NT2/D1 (cell line): ENCODE data around the gene MTG1.
"Not testable (repeated sequence)": the region's sequence is repeated elsewhere in the genome, so short reads cannot be mapped to it uniquely, and the experiment has no call there.

Experiments used
- DNase-seq: peaks from one replicate; pipeline ENCODE4 v3.0.0-alpha.2; 2011; ENCODE audit warnings: low read depth, low spot score
- H3K27me3 ChIP-seq: 2 replicates; pipeline ENCODE4 v1.6.0; 2011; ENCODE audit warnings: mild to moderate bottlenecking; ENCODE audit not compliant: insufficient read length, insufficient read depth
- H3K36me3 ChIP-seq: 2 replicates; pipeline ENCODE4 v1.6.1; 2011; ENCODE audit warnings: mild to moderate bottlenecking, low read length, mixed read lengths; ENCODE audit not compliant: insufficient read depth, insufficient read length
- H3K4me1 ChIP-seq: 2 replicates; pipeline ENCODE4 v1.5.1; 2011; ENCODE audit not compliant: insufficient read depth, insufficient read length
- H3K4me3 ChIP-seq: 2 replicates; pipeline ENCODE4 v1.5.1; 2011; ENCODE audit warnings: low read depth; ENCODE audit not compliant: insufficient read length
- H3K9ac ChIP-seq: 2 replicates; pipeline ENCODE4 v1.6.0; 2011; ENCODE audit warnings: low read depth; ENCODE audit not compliant: insufficient read length
- H3K9me3 ChIP-seq: 2 replicates; pipeline ENCODE4 v1.5.1; 2011; ENCODE audit warnings: mild to moderate bottlenecking, low read length; ENCODE audit not compliant: insufficient read depth
- SUZ12 ChIP-seq: IDR thresholded peaks from 2 replicates; pipeline ENCODE4 v1.6.1; 2011; ENCODE audit not compliant: insufficient read length, insufficient read depth; ENCODE audit errors: extremely low read depth
- YY1 ChIP-seq: IDR thresholded peaks from 2 replicates; pipeline ENCODE4 v1.6.1; 2011; ENCODE audit not compliant: insufficient read length, insufficient read depth
- ZNF274 ChIP-seq: IDR thresholded peaks from 2 replicates; pipeline ENCODE4 v1.6.1; 2011; ENCODE audit warnings: mild to moderate bottlenecking, low read depth, low read length

MTG1 gene

DNA sequence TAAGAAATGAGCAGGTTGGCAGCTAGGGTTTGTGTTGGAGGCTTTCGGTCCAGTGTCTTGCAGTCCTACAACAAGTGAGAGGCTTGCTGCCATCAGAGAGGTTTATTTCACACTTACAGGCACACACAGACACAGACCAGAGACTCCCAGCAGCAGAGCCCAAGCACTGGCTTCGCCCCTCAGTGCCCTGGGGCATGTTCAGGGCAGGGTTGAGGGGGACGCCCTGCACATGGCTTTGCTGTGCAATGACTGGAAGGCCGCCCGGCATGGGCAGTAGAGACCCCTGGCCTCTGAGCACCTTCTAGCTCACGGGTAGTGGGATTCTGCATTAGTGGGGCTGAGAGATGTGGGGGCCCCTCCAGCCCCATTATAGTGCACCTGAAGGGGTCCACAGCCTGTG lies 26.6 kb downstream of the MTG1 start:
- Histone ChIP-seq H3K4me1 (no peaks in the 10 kb centered on the region), H3K27me3 (peaks cover 10% of the 10 kb centered on the region), H3K9ac (no peak overlapping the region), H3K36me3 (peaks cover 35% of the 10 kb centered on the region), H3K9me3 (no peaks in the 10 kb centered on the region; the same call in 1 of the 2 replicates), H3K4me3 (no peak overlapping the region)
- no peak for DNase-seq
- TF ChIP-seq ZNF274 (no peak), YY1 (no peak), SUZ12 (no peak)

DNA sequence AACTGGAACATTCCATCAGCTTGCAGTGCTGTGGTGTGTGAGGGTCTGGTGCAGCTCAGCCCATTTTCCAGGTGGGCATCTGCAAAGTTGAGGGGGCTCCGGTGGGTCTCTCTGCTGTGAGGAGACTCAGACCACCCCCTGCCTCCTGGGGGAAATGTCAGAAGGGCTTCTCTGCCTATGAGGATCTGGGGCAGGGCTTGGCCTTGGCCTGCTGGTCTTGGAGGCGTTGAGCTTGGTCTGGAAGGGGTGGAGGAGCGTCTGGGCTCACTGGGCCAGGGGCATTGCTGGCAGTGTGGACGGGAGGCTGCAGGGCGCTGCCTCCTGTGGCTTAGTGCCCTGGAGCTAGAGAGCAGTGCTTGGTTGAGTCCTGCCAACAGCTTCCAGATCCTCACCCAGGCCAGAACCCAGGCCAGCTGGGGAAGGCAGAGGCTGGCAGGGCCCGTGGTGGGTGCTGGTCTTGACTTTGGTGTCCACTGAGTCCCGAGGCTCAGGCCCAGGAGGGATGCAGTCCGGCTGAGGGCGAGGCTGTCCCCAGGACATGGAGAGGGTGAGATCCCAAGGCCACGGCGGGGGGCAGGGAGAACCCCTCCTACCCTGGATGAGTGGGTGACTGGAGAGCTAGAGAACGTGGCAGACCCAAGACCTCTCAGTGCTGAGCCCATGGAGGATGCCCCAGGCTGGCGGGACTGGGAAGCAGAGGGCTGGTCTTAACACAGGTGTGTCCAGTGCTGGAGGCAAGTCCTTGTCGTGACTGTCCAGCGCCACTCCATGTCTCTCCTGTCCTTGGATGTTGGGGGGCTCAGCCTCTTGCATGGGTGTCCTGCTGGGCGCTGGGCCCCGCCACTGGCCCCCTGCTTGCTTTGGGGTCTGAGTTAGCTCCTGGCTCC lies 27.6 kb downstream of the MTG1 start:
- TF ChIP-seq YY1 (no peak), SUZ12 (no peak)
- H3K36me3 ChIP-seq, result peaks cover 31% of the 10 kb centered on the region
- no peak for DNase-seq
- no peaks in the 10 kb centered on the region for H3K4me1 ChIP-seq
- no peak overlapping the region for H3K4me3 ChIP-seq
- no peaks in the 10 kb centered on the region for H3K9me3 ChIP-seq
- peaks cover 10% of the 10 kb centered on the region for H3K27me3 ChIP-seq
- no peak overlapping the region for H3K9ac ChIP-seq

DNA sequence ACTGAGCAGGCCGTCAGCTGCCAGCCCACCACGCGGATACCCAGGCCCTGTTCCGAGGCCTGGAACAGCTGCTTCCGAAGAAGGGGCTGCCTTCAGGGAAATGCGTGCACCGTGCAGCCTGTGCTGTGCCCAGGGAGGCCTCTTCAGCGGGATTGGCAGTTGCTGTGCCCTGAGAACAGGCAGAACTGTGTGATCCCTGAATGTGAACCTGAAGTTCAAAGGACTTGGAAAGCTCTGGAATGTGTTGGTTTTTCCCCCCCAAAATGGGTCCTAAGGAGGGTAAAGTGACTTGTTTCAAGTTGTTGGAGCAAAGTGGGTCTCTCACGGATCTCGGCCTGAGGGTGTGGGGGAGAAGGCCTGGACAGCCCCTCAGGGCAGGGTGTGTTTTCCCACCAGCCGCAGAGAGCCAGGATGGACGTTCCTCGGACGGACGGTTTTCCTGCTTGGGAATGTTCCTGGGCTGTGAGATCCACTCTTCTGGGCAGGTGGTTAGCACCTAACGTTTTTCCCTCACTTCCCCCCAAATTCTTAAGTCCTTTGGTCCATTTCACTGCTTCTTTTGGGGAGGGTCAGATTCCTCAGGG lies 28.4 kb downstream of the MTG1 start:
- Histone ChIP-seq H3K9me3 (no peaks in the 10 kb centered on the region), H3K9ac (no peak overlapping the region), H3K36me3 (peaks cover 31% of the 10 kb centered on the region), H3K27me3 (peaks cover 10% of the 10 kb centered on the region), H3K4me1 (no peaks in the 10 kb centered on the region), H3K4me3 (no peak overlapping the region)
- TF ChIP-seq YY1 (no peak), ZNF274 (no peak)
- DNase-seq, result no peak

DNA sequence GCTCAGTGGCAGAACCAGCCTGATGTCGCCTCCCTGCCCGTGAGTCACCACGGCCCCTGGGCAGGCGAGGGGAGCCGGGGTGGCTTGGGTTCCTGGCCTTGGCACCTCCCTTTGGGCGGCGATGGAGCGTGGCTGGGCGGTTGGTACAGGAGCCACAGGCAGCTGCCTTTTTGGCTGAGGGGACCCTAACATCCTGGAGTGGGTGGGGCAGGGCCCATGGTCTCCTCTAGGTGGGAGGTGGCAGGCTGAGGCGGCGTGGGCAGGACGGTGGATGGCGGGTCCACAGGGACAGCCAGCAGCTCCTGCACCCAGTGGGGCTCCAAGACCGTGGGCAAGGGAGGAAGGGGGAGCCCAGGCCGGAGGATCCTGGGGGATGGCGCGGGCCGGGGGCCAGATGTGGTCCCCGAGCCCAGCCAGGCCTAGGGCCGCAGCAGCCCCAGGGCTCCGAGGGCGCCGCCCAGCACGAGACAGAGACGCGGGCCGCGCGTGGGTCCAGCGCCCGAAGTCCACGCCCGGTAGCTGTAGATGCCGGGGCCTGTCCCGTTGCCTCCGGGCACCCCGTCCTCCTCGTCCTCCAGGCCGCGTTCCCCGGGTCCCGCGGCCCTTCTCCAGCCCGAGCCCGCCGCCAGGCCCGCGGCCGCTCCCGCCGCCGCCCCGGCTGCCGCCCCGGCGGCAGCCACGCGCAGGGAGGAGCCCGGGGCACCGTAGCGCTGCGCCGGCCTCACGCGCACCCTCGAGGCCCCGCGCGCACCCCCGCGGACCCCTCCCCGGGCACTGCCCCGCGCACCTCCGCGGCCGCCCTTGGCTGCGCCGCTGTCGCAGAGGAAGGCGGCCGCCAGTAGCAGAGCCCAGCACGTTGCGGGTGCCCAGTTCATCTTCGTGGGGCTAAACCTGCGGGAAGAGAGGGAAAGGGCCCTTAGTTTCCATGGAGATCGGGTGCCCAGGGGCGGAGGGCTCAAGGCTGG lies 29.1 kb downstream of the MTG1 start:
- no peak overlapping the region for H3K4me3 ChIP-seq

DNA sequence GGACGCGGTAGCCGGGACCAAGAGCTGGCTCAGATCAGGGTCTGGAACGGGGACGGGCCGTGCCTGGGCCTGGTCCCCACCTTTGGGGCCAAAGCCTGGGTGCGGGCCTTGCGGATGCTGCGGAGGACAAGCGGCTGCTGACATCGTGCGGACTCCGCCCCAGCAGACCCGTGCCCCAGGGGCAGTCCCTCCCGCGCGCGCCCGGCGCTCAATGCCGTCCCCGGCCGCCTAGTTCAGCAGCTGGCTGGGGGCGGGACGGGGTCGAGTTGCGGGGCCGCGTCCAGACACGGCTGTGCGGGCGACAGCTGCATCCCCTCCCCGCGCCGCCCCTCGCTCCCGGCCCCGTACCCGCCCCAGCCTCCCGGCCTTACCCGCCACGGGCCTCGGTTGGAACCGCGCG lies 30.1 kb downstream of the MTG1 start:
- not testable (repeated sequence) for H3K27me3 ChIP-seq, H3K4me1 ChIP-seq, H3K4me3 ChIP-seq, H3K9ac ChIP-seq, DNase-seq
- peaks cover 12% of the 10 kb centered on the region for H3K9me3 ChIP-seq
- peaks cover 21% of the 10 kb centered on the region for H3K36me3 ChIP-seq

More for the DNA sequence above, 29.1 kb downstream of the MTG1 start:
- Histone ChIP-seq H3K4me1 (no peaks in the 10 kb centered on the region), H3K9me3 (peaks cover 1% of the 10 kb centered on the region; the same call in 1 of the 2 replicates), H3K36me3 (peaks cover 29% of the 10 kb centered on the region), H3K27me3 (peaks cover 10% of the 10 kb centered on the region), H3K9ac (no peak overlapping the region)
- TF ChIP-seq ZNF274 (no peak), YY1 (no peak), SUZ12 (no peak)
- no peak for DNase-seq

DNA sequence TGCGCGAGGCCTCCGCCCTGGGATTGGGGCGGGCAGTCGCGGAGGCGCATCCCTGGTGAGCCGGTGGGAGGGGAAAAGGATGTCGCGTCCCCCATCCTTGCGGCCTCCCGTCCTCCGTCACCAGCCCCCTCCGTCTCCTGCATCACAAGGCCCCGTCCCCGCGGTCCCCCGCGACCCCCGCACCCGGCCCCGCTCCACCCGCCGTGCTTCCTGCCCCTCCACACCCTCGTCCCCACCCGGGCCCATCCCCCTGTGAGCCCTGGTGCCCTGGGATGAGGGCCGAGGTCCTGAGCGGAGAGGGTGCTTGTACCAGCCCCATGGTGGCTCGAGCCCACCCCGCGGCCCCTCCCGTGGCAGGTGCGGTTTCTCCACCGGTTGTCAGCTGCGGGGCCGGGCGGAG lies 30.6 kb downstream of the MTG1 start, which contains the start of gene SPRN:
TSS of gene SPRN (minus strand) at position 25 of the 400 bp plus-strand sequence. CDS start 944 bp downstream, outside the sequence.
- H3K9ac ChIP-seq, H3K4me1 ChIP-seq, H3K4me3 ChIP-seq, H3K27me3 ChIP-seq, DNase-seq: not testable (repeated sequence)
- Histone ChIP-seq H3K9me3 (peaks cover 14% of the 10 kb centered on the region), H3K36me3 (peaks cover 16% of the 10 kb centered on the region)

DNA sequence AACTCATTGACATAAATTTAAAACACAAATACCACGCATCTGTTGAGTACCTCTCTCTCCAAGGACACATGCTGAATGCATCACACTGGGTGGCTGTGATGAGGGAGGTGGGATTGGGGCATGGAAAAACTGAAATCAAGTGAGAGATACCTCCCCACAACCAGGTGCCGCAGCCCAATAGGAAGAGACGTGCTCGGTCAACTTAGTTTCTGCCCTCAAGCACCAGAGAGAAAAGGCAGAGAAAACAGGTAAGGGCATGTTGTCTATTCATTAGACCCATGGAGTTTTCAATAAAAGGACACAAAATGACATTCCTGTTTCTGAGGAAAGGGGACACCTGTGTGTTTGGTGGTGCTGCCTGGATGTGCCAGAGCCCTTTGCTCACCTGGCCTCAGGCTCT lies 35.6 kb downstream of the MTG1 start:
- not testable (repeated sequence) for H3K4me1 ChIP-seq, H3K9ac ChIP-seq, H3K27me3 ChIP-seq, H3K36me3 ChIP-seq, DNase-seq, H3K4me3 ChIP-seq
- peaks cover 14% of the 10 kb centered on the region for H3K9me3 ChIP-seq

DNA sequence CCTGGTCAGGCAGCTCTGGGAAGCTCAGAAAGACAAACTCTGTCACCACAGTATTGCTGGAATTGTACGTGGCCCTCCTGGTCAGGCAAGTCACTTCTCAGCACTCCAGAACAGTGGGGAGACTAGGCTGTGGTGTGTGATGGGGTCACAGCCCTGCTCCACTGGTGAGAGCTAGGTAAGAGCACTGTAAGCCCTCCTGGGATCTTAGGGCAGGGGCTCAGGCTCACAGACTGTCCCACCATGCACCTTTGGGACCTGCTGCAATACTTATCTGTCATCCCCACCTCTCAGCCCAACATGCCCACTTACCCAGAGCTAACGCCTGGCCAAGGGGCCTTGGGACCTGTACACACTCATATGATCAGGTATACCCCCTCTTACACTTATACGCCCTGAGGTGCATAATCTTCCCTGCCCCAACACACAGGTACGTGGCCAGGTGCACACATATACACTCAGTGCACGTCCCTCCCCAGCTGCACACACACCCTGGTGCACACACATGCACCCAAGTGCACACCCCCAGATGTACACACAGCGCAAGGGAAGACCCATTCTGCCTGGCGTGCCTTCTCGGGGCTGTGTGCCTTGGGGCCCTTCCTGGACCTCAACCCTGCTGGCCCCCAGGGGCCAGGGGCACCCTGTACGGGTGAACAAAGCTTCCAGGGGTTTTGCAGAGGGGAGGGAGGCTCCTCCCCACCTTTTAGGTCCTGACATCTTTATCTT lies 38.1 kb downstream of the MTG1 start:
- DNase-seq, H3K9ac ChIP-seq, H3K36me3 ChIP-seq, H3K27me3 ChIP-seq, H3K4me1 ChIP-seq, H3K4me3 ChIP-seq: not testable (repeated sequence)
- peaks cover 14% of the 10 kb centered on the region for H3K9me3 ChIP-seq

DNA sequence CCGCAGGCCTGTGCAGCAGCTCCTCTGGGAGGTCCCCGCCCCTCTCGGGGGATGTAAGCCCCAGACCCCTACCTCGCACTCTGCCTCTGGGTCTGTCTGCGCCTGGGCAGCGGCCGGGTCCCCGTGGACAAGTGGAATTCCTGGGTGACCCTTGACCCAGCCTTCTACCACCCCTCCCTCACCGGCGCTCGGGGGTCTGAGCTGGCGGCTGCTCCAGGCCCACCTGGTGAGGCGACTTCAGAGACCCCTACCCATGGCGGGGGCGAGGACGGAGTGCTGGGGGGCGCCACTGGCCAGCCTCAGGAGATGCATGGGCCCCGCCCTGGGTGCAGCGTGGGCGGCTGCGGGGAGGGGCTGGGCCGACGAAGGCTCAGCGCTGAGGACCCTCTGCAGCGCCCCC lies 38.8 kb downstream of the MTG1 start:
- not testable (repeated sequence) for H3K27me3 ChIP-seq, DNase-seq, H3K9ac ChIP-seq, H3K4me1 ChIP-seq, H3K36me3 ChIP-seq, H3K4me3 ChIP-seq
- peaks cover 14% of the 10 kb centered on the region for H3K9me3 ChIP-seq
